Ovary (tissue), 3 donors: ENCODE results near the gene SLC16A5.

ENCODE experiments used
- POLR2A ChIP-seq: fragments of 450-650 bp; IDR thresholded peaks from one replicate; pipeline ENCODE4 v1.6.1; 2017; ENCODE audit warnings: antibody characterized with exemption, mild to moderate bottlenecking, moderate library complexity
- TF ChIP-seq, protein P1 (sequence below), 3 donors: fragments of 450-650 bp in 2 of 3; fragments of 200-600 bp in 1 of 3; IDR thresholded peaks; one replicate each; pipeline versions ENCODE4 v1.5.1 to v1.8.0; 2016 to 2022; ENCODE audit warnings: antibody characterized with exemption in 3 of 3, mild to moderate bottlenecking in 1 of 3
- donor health status: DM: no; HTN: no; CAD: no.

- TF ChIP-seq, protein P1, sequence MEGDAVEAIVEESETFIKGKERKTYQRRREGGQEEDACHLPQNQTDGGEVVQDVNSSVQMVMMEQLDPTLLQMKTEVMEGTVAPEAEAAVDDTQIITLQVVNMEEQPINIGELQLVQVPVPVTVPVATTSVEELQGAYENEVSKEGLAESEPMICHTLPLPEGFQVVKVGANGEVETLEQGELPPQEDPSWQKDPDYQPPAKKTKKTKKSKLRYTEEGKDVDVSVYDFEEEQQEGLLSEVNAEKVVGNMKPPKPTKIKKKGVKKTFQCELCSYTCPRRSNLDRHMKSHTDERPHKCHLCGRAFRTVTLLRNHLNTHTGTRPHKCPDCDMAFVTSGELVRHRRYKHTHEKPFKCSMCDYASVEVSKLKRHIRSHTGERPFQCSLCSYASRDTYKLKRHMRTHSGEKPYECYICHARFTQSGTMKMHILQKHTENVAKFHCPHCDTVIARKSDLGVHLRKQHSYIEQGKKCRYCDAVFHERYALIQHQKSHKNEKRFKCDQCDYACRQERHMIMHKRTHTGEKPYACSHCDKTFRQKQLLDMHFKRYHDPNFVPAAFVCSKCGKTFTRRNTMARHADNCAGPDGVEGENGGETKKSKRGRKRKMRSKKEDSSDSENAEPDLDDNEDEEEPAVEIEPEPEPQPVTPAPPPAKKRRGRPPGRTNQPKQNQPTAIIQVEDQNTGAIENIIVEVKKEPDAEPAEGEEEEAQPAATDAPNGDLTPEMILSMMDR (IDR thresholded peaks at IDR 0.05), result no peak
- TF ChIP-seq POLR2A, result no peak
These were observed 30.6 kb downstream of the SLC16A5 start for GRCh38 chr17:75118307-75118706.
